Muscle layer of colon (tissue), 2 donors: ENCODE measurements around the gene CD276.
"Not testable (repeated sequence)": the region's sequence is repeated elsewhere in the genome, so short reads cannot be mapped to it uniquely, and the experiment has no call there.

ENCODE experiments used
- H3K27ac ChIP-seq: one replicate; pipeline ENCODE4 v1.7.0; 2013; ENCODE audit warnings: low read depth, mild to moderate bottlenecking, low read length, moderate library complexity
- H3K27me3 ChIP-seq, 2 donors: one replicate each; pipeline ENCODE4 v1.7.0; 2013; ENCODE audit warnings: low read length in 2 of 2, mild to moderate bottlenecking in 2 of 2; ENCODE audit not compliant: insufficient read depth in 2 of 2, control insufficient read depth in 1 of 2
- H3K36me3 ChIP-seq: one replicate; pipeline ENCODE4 v1.7.0; 2013; ENCODE audit warnings: mild to moderate bottlenecking, low read length; ENCODE audit not compliant: insufficient read depth
- H3K4me1 ChIP-seq: one replicate; pipeline ENCODE4 v1.7.0; 2013; ENCODE audit warnings: mild to moderate bottlenecking, low read length; ENCODE audit not compliant: insufficient read depth
- H3K4me3 ChIP-seq, 2 donors: one replicate each; pipeline ENCODE4 v1.7.0; 2013; ENCODE audit warnings: low read length in 2 of 2, low read depth in 1 of 2, mild to moderate bottlenecking in 1 of 2, moderate library complexity in 1 of 2
- H3K9ac ChIP-seq: one replicate; pipeline ENCODE4 v1.7.0; 2013; ENCODE audit warnings: low read length
- H3K9me3 ChIP-seq: one replicate; pipeline ENCODE4 v1.7.0; 2013; ENCODE audit warnings: mild to moderate bottlenecking, low read length
- donor health status: abdominal sarcoma.
- donor health status: Adenocarcinoma of cecum.

The CD276 gene

DNA sequence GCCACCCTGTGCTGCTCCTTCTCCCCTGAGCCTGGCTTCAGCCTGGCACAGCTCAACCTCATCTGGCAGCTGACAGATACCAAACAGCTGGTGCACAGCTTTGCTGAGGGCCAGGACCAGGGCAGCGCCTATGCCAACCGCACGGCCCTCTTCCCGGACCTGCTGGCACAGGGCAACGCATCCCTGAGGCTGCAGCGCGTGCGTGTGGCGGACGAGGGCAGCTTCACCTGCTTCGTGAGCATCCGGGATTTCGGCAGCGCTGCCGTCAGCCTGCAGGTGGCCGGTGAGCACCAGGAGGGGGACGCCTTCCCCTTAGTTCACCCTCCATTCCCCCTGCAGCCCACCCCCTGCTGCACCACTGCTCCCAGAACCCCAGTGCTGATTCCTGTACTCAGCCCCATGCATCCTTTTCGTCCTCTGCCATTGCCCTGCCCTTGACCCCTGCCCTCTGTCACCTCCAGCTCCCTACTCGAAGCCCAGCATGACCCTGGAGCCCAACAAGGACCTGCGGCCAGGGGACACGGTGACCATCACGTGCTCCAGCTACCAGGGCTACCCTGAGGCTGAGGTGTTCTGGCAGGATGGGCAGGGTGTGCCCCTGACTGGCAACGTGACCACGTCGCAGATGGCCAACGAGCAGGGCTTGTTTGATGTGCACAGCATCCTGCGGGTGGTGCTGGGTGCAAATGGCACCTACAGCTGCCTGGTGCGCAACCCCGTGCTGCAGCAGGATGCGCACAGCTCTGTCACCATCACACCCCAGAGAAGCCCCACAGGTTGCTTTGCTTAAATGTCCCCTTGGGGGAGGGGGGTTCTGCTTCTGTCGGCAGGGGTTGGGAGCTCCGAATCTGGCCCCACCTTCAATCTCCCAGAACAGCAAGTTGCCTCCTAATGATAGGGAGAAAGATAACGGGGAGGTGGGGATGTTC lies 18.4 kb downstream of the CD276 start:
- H3K4me1 ChIP-seq, H3K9ac ChIP-seq, H3K27ac ChIP-seq, H3K9me3 ChIP-seq, H3K4me3 ChIP-seq, H3K27me3 ChIP-seq: not testable (repeated sequence)
- peaks cover 37% of the 10 kb centered on the region for H3K36me3 ChIP-seq

DNA sequence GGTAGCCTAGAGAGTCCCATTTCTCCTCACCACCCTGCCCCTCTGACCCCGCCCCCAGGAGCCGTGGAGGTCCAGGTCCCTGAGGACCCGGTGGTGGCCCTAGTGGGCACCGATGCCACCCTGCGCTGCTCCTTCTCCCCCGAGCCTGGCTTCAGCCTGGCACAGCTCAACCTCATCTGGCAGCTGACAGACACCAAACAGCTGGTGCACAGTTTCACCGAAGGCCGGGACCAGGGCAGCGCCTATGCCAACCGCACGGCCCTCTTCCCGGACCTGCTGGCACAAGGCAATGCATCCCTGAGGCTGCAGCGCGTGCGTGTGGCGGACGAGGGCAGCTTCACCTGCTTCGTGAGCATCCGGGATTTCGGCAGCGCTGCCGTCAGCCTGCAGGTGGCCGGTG lies 19.4 kb downstream of the CD276 start:
- H3K4me3 ChIP-seq, H3K9ac ChIP-seq, H3K4me1 ChIP-seq, H3K27ac ChIP-seq, H3K27me3 ChIP-seq, H3K9me3 ChIP-seq: not testable (repeated sequence)
- H3K36me3 ChIP-seq = peaks cover 47% of the 10 kb centered on the region

DNA sequence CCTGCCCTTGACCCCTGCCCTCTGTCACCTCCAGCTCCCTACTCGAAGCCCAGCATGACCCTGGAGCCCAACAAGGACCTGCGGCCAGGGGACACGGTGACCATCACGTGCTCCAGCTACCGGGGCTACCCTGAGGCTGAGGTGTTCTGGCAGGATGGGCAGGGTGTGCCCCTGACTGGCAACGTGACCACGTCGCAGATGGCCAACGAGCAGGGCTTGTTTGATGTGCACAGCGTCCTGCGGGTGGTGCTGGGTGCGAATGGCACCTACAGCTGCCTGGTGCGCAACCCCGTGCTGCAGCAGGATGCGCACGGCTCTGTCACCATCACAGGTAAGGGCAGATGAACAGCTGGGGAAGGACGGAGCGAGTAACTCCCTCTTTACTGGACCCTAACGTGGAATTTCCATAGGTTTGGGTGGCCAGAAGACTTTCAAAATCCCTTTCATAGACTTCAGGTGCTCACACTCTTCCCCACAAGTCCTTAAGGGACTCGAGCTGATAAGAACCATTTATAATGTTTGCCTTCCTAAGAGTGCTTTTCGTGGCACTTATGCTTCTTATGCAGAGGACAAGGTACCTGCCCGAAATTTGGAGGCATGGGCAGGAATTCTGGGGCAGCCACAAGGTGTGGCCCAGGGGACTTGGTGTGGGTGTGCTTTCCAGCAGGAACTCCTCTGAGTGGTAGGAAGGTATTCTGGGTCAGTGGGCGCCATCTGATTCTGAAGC lies 20.1 kb downstream of the CD276 start:
- peaks cover 50% of the 10 kb centered on the region for H3K36me3 ChIP-seq
- H3K4me1 ChIP-seq, H3K4me3 ChIP-seq: not testable (repeated sequence)

DNA sequence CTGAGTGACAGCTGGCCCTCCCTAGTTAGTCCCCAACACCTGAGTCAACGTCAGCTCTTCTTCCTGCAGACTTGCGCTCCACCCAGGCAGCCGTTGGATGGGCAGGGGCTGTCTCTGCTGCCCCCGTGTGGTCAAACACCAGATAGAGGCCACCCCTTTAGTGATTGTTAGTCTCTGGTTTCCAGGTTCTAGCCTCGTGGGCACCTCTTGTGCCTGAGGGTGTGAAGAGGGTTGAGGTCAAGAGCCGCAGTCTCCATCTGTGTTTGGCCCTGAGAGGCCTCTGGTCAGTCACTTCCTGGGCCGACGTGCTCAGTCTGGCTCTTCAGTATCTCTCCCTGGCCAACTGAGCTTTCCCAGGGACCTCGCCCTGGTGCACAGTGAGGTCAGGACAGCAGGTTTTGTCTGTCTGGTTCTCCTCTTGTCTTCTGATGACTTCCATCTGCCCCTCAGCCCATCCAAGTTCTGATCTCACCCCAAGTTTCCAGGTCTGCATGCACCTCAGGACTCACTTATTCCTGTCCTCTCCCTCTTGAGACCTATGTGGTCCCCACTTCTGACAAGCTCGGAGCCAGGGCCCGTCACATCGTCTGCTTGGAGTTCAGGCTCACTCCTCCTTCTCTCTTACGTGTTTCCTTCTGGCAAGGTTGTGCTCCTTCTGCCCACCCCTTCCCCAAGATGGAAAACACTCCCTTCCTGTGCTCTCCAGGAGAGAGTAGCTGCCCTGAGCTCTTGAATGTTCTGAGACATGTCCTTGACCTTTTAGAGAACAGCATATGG lies 20.9 kb downstream of the CD276 start:
- Histone ChIP-seq H3K9ac (no peak overlapping the region), H3K4me3 (no peak overlapping the region), H3K27ac (no peak overlapping the region), H3K27me3 (no peaks in the 10 kb centered on the region), H3K9me3 (no peaks in the 10 kb centered on the region), H3K36me3 (peaks cover 51% of the 10 kb centered on the region), H3K4me1 (no peaks in the 10 kb centered on the region)

More for the DNA sequence above, 20.1 kb downstream of the CD276 start:
- not testable (repeated sequence) for H3K9me3 ChIP-seq, H3K27me3 ChIP-seq, H3K9ac ChIP-seq, H3K27ac ChIP-seq

DNA sequence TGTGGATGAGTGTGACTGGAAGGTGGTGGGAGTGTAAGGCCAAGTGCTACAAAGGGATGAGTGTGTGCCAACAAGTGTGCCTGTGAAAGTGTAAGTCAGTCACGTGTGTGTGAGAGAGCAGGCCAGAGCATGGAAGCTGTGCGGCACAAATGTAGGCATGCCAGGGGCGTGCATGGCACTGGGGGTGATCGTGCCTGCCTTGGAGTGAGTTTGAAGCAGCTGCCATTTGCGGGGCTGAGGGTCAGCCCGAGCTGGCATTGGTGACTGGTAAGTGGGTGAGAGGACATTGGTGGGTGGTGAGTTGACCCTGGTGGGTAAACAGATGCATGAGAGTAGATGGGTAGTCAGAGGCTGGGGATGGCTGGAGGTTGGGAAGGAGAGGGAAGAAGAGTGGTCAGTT lies 24.5 kb downstream of the CD276 start:
- Histone ChIP-seq H3K9ac (no peak overlapping the region), H3K27ac (no peak overlapping the region), H3K4me3 (no peak overlapping the region), H3K36me3 (peaks cover 70% of the 10 kb centered on the region), H3K9me3 (no peaks in the 10 kb centered on the region), H3K4me1 (no peaks in the 10 kb centered on the region), H3K27me3 (no peaks in the 10 kb centered on the region)

DNA sequence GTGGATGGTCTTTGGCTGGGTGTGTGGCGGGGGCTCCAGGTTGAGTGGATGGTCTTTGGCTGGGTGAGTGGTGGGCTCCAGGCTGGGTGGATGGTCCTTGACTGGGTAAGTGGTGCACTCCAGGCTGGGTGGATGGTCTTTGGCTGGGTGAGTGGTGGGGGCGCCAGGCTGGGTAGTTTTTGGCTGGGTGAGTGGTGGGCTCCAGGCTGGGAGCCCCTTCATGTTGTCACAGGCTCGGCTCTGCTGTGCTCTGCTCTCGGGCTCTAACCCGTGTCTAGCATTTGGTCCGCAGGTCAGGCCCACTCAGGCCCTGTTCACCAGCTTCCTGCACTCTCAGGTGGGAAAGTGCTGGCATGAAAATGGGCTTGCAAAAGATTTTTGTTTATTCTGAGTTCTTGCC lies 25.1 kb downstream of the CD276 start:
- Histone ChIP-seq H3K9me3 (no peaks in the 10 kb centered on the region), H3K36me3 (peaks cover 75% of the 10 kb centered on the region), H3K4me1 (no peaks in the 10 kb centered on the region), H3K27ac (no peak overlapping the region), H3K4me3 (no peak overlapping the region), H3K27me3 (no peaks in the 10 kb centered on the region), H3K9ac (no peak overlapping the region)

DNA sequence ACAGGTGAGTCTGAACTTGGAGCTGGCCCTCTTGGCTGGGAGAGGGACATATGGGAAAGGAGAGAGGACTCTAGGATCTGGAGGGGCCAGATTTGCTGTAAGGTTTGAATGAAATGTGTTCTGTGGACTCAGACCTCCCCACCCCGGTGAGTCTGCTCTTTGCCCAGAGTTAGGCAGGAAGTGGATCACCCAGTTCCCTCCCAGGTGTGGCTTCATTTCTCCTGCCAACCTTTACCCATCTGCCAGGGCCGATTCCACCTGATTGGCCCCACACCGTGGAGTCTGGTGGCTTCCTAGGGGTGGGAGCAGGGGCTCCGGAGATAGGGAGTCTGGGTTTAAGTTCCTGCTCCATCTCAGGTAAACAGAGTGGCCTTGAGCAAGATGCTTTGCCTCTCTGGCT lies 25.5 kb downstream of the CD276 start:
- Histone ChIP-seq H3K4me1 (no peaks in the 10 kb centered on the region), H3K27ac (no peak overlapping the region), H3K4me3 (no peak overlapping the region), H3K36me3 (peaks cover 75% of the 10 kb centered on the region), H3K27me3 (no peaks in the 10 kb centered on the region), H3K9ac (no peak overlapping the region), H3K9me3 (no peaks in the 10 kb centered on the region)

DNA sequence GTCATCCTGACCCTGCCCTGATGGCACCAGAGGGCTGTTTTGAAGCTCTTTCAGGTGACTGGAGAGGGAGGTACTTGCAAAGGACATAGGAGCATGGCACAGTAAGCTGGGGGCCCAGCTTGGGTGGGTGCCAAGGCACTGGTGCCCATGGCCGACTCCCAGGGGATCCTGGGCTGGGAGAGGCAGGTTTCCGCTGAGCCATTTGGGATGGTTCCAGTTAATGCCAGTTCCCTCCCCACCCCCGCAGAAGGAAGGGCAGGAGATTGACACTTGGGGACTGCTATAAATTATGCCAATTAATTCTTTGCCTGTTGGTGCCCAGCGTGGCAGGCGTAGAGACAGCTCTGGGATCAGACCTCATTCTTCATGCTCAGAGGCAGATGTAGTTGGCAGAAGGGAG lies 26.1 kb downstream of the CD276 start:
- Histone ChIP-seq H3K27me3 (no peaks in the 10 kb centered on the region), H3K4me1 (no peaks in the 10 kb centered on the region), H3K4me3 (no peak overlapping the region), H3K9ac (no peak overlapping the region), H3K36me3 (peaks cover 72% of the 10 kb centered on the region), H3K27ac (no peak overlapping the region), H3K9me3 (no peaks in the 10 kb centered on the region)

DNA sequence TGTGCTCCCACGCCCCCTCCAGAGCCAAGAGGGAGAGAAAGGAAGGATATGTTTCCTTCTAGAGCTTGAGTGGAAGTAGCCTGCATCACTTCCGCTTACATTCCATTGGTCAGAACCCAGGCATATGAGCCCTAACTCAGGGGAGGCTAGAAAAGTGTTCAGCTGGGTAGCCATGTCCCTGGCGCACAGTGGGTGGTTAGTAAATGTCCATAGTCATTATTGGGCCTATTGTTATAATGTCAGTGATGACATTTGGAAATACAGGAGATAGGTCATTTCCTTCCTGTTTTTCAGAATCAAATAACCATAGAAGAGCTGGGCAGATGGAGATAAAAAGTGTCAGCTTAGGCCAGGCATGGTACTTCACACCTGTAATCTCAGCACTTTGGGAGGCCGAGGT lies 27.3 kb downstream of the CD276 start:
- no peak overlapping the region for H3K4me3 ChIP-seq
- peaks cover 66% of the 10 kb centered on the region for H3K36me3 ChIP-seq
- H3K27ac ChIP-seq = no peak overlapping the region
- no peaks in the 10 kb centered on the region for H3K9me3 ChIP-seq
- H3K4me1 ChIP-seq = no peaks in the 10 kb centered on the region
- H3K9ac ChIP-seq = no peak overlapping the region
- H3K27me3 ChIP-seq = no peaks in the 10 kb centered on the region

DNA sequence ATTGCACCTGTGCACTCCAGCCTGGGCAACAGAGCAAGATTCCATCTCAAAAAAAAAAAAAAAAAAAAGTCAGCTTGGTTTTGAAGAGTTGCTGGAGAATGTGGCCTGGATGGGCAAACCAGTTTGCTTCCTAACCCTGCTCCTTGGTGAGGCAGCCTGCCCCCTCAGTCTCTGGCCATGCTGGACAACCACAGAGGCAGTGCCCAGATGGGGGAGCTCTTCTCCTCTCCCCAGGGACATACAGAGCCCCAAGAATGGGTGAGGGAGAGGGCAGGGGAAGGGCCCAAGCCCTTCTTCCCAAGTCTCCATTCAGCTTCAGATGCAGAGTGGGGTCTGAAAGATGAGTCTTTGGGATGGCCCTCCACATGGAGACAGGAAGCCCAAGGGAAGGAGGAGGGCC lies 27.9 kb downstream of the CD276 start:
- Histone ChIP-seq H3K27ac (no peak overlapping the region), H3K9me3 (no peaks in the 10 kb centered on the region), H3K4me1 (no peaks in the 10 kb centered on the region), H3K27me3 (no peaks in the 10 kb centered on the region), H3K36me3 (peaks cover 60% of the 10 kb centered on the region), H3K4me3 (no peak overlapping the region), H3K9ac (no peak overlapping the region)

DNA sequence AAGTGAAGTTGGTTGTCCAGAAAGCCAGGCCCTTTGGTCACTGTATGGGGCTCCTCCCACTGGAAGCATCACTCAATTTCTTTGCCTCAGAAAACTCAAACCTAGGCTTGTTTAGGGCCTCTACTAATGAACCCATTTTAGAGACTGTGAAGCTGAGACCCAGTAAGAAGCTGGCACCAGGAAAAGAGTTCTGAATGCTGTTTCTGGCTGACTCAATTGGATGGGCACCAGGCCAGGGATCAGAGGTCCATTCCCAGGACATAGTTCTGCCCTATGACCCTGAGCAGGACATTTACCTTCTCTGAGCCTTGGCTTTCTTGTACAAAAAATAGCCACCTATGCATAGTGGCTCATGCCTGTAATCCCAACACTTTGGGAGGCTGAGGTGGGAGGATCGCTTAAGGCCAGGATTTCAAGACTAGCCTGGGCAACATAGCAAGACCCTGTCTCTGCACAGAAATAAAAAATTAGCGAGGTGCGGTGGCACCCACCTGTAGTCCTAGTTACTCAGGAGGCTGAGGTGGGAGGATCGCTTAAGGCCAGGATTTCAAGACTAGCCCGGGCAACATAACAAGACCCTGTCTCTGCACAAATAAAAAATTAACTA lies 30.6 kb downstream of the CD276 start:
- Histone ChIP-seq H3K36me3 (peaks cover 34% of the 10 kb centered on the region), H3K4me1 (no peaks in the 10 kb centered on the region), H3K27ac (no peak overlapping the region), H3K27me3 (no peaks in the 10 kb centered on the region), H3K4me3 (no peak overlapping the region), H3K9me3 (no peaks in the 10 kb centered on the region), H3K9ac (no peak overlapping the region)
